GM18520 (cell line): Measurements from ENCODE around the gene STMND1.

Experiments
- ATAC-seq: cut with Tn5 transposase; IDR thresholded peaks from one replicate; pipeline ENCODE4 v1.9.1; 2021; ENCODE audit not compliant: unreplicated experiment

The STMND1 gene

GRCh38 chr6:17157617-17158016 is 55.8 kb downstream of the STMND1 start:
- ATAC-seq = no peak

GRCh38 chr6:17159240-17159639 is 57.4 kb downstream of the STMND1 start:
- ATAC-seq = no peak

- no peak for ATAC-seq
Measured at GRCh38 chr6:17161076-17161475, 59.2 kb downstream of the STMND1 start.

- no peak for ATAC-seq
Measured at GRCh38 chr6:17165383-17165782, 63.5 kb downstream of the STMND1 start.

- no peak for ATAC-seq
Measured at GRCh38 chr6:17167327-17167979, 65.6 kb downstream of the STMND1 start.

DNA sequence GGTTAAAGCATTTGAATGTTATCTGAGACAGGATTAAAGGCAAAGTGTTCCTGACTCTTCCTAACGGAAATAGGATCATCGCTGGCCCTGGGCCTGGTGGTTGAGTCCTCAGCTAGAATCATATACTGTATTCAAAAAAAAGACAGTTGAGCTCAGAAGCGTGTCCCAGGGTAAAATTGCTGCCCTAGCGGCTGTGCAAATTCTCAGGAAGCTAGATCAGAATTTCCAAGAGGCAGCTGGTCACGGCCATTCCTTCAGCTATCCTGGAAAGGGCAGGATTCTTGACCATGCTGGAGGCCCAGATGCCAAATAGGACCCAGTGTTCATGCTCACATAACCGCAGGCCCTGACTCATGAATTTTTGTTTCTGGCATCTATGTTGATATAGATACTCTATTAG is 67.4 kb downstream of the STMND1 start:
- no peak for ATAC-seq

DNA sequence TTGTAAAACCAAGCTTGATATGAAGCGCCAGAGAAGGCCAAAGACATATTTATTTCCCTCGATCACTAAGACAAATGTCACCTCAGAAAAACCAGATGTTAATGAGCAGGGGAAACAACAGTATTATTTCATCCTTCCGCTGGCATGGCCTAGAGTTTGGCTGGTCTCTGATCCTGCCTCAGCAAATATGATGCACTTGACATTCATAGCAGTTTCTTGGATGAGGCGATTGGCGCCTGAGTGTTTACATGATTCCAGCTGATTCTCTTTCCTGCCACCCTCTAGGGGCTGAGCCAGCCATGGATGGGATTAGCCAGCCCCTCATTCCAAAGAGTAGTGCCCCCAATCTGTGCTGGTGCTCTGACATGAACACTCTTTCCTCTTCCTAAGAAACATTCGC is 67.9 kb downstream of the STMND1 start:
- no peak for ATAC-seq

DNA sequence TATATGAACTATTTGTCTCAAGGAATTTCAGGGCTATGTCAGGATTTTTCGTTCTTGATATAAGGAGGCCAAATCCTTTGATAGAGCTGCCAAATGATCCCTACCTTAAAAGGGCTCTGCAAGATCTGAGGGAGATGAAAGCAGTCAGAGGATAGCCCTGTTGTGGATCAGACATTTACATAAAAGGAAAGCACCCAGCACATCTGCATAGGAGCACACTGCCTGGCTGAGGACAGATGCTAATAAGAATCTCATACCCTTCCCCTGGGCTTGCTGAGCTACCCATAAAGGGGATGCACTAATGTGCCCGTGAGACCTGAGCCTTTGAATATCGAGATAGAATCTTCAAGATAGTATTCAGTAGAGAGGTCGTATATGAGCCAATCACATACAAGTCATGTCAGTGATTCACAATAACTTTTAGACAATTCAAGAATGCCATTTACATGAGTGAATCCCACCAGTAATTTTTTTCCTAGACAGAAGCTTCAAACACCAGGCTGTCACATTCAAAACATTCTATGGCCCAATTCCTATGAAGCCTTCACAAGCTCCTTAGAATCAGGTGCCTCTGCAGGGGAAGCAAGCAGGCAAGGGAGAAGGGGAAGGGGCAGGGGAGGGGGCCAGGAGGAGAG is 71.1 kb downstream of the STMND1 start:
- no peak for ATAC-seq

GRCh38 chr6:17178326-17178725 is 76.5 kb downstream of the STMND1 start:
- no peak for ATAC-seq

- no peak for ATAC-seq
Measured at GRCh38 chr6:17178754-17179529, 77.1 kb downstream of the STMND1 start.

- no peak for ATAC-seq
Measured at GRCh38 chr6:17179530-17180073, 77.8 kb downstream of the STMND1 start.
